ENCODE results near the gene MARCKSL1.
"Not testable (repeated sequence)": the region's sequence is repeated elsewhere in the genome, so short reads cannot be mapped to it uniquely, and the experiment has no call there.

The MARCKSL1 gene

DNA sequence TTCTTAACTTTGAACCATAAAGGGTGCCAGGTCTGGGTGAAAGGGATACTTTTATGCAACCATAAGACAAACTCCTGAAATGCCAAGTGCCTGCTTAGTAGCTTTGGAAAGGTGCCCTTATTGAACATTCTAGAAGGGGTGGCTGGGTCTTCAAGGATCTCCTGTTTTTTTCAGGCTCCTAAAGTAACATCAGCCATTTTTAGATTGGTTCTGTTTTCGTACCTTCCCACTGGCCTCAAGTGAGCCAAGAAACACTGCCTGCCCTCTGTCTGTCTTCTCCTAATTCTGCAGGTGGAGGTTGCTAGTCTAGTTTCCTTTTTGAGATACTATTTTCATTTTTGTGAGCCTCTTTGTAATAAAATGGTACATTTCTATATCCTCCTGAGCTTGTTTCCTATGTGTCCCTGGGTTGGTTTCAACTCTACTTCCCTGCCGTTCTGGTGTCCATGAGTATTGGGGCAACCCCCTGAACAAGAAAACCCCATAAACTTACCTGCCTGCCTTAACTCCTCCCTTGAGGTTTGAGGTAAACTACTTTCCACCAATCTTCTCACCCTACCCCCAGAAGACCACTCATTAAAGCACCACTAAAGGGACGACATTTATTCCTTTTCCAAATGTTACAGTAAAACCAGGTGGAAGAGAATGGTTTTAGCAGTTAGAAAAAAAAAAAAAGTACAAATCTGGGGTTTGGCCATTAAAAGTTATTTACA is 2.6 kb downstream of the MARCKSL1 start:
- no peak for DNase-seq (ENCODE audit: low read depth, low spot score)

GRCh38 chr1:32332290-32333079 is 3.5 kb downstream of the MARCKSL1 start:
- no peak for DNase-seq (ENCODE audit: low read depth, low spot score)

DNA sequence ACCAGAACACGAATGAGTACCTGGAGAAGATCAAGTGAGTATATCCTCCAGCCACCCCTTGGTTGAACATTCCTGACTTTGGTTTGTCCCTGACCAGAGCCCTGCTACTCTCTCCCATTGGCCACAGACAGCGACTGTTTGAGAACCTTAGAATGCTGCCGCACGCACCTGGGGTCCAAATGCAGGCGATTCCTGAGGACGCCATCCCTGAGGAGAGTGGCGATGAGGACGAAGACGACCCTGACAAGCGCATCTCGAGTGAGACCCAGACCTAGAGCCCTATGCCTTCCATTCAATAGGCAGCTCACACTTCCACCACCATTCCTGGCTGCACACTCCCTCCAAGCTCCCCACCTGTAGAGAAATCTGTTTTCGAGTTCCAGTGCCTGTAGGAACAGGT is 4.5 kb downstream of the MARCKSL1 start:
- no peak for DNase-seq (ENCODE audit: low read depth, low spot score)

DNA sequence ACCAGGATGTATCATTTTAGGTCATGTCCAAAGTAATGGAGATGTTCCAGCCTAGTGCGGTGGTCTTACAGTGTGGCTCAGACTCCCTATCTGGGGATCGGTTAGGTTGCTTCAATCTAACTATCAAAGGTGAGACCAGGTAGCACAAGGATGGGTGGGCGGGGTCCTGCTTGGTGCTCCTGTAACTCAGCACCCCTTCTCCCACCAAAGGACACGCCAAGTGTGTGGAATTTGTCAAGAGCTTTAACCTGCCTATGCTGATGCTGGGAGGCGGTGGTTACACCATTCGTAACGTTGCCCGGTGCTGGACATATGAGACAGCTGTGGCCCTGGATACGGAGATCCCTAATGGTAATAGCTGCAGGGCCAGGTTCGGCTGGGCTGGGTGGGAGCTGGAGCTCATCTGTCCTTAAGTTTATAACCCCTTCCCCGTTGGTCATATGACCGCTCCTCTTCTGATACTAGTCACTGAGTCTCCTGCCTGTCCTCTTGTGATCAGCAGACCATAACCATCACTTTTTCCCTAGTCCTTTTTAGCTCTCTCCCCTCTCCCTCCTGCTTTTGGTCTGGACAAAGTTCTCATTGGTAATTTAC is 5.4 kb downstream of the MARCKSL1 start:
- no peak for DNase-seq (ENCODE audit: low read depth, low spot score)

DNA sequence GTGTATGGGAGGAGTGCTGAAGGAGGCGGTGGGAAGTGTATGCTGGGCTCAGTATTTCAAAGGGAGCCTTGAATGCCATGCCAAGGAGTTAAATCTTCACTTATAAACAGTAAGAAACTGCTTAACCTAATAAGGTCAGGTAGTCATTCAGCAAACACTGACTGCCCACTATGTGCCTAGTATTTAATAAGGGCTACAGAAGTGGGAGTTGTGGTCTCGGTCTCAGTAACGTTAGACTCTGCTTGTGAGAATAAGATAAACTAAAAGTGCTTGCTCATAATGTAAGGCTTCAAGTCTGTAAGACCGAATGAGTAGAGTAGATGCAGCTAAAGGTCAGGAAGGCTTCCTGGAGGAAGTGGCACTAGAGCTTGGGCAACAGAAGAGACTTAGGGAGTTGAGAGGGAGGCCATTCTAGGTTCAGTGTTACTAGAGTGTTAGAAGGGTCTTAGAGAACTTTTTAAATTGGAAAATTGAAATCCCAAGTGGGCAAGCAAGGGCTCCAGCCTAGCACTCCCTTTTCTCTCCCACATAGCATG is 6.0 kb downstream of the MARCKSL1 start:
- no peak for DNase-seq (ENCODE audit: low read depth, low spot score)

DNA sequence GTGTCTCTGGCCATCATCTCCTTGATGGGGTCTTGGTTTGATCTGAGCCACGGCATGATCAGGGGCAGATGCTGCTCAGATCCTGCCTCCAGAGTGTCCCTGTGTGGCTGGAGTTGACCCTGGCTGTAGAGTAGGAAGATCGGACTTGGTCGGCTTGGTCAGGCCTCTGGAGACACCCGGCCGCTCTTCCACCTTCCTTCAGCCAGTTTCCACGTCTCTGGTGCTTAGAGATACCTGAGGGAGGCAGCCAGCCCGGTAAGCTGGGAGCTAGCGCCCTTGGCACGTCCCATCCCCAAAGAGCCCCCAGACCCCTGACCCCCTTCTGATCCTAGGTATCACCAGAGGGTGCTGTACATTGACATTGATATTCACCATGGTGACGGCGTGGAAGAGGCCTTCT is 8.8 kb downstream of the MARCKSL1 start:
- DNase-seq (ENCODE audit: low read depth, low spot score): no peak

GRCh38 chr1:32321712-32322291 is 14.2 kb downstream of the MARCKSL1 start:
- no peak for DNase-seq (ENCODE audit: low read depth, low spot score)

- no peak for DNase-seq (ENCODE audit: low read depth, low spot score)
Observed at GRCh38 chr1:32318127-32318869, 17.7 kb downstream of the MARCKSL1 start.

GRCh38 chr1:32316903-32317277 is 19.1 kb downstream of the MARCKSL1 start:
- DNase-seq (ENCODE audit: low read depth, low spot score): no peak

- no peak for DNase-seq (ENCODE audit: low read depth, low spot score)
Observed at GRCh38 chr1:32311709-32312393, 24.2 kb downstream of the MARCKSL1 start.

DNA sequence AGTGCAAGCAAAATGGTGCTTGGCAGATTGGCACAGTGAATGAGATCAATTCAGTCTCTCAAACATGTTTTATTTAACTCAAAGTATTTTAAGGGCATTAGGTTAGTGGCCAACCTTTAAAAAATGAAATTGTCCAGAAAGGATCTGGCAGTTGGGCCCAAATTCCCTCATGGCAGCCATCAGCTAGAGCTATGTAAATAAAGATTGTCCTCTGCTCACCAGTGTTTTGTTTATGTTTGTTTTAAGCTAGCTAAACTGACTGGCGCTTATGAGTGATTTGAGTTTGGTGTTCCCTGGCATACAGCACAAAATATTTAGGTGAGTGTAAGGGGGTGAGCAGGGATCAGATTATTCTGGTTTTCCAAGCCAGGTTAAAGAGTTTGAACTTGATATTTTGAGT is 26.1 kb downstream of the MARCKSL1 start:
- no peak for DNase-seq (ENCODE audit: low read depth, low spot score)

DNA sequence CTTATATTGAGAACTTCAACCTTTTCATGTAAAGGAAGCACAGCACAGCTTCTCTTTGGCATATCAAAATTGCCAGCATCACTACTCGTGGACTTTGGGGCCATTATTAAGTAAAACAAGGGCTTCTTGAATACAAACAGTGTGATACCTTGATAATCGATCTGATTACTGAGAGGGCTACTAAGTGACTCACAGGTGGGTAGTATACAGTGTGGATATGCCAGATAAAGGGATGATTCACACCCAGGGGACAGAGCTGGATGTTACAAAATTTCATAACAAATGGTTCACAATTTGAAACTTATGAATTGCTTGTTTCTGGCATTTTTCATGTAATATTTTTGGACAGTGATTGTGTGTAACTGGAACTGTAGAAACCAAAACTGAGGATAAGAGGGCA is 28.7 kb downstream of the MARCKSL1 start:
- no peak for DNase-seq (ENCODE audit: low read depth, low spot score)

DNA sequence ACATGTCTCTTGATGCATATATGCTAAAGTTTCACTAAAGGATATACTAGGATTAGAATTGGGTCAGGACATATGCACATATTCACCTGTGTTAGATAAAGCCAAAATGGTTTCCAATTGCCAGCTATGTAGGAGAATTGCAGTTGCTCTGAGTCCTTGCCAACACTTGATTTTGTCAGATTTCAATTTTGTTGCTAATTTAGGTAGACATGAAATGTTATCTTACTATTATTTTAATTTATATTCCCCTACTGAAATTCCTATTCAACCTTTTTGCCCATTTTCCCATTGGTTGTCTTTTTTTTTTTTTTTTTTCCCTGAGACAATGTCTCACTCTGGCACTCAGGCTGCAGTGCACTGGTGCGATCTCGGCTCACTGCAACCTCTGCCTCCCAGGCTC is 30.7 kb downstream of the MARCKSL1 start:
- DNase-seq (ENCODE audit: low read depth, low spot score): no peak

DNA sequence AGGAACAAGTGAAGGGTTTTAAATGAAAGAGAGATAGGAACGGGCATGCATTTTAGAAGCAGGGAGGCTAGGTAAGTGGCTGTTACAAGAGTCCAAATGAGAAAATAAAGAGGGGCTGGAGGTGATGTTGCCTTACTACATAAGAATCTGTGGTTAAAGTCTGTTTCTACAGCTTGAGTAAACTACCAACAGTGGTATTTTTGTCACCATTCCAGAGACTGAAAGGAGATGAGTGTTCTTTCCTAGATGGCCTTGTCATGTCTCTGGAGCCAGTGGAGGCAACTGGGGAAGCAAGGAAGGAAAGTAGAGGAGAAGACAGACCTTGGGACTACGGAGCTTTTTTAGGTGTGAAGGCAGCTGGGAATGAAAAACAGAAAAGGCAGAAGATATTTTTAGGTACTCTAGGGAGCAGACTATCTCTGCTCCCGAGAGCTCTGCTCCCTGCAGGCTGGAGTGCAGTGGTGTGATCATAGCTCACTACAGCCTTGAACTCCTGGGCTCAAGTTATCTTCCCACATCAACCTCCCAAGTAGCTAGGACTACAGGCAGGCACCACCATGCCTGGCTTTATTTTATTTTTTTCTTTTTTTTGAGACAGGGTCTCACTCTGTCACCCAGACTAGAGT is 31.9 kb downstream of the MARCKSL1 start:
- no peak for DNase-seq (ENCODE audit: low read depth, low spot score)

DNA sequence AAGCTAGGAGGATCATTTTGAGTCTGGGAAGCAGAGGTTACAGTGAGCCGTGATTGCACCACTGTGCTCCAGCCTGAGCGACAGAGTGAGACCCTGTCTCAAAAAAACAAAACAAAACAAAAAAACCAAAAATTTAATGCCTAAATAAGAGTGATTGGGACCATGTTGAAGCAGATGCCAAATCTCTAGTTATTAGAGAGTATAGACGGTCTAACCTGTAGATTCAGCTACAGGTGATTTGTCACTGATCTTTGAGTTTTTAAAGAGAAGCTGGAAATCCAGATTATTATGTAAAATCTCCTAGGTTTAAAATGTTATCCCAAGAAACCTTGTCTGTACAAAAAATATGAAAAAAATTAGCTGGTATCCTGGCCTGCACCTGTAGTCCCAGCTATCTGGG is 32.7 kb downstream of the MARCKSL1 start:
- no peak for DNase-seq (ENCODE audit: low read depth, low spot score)

GRCh38 chr1:32299327-32299726 is 36.7 kb downstream of the MARCKSL1 start:
- DNase-seq (ENCODE audit: low read depth, low spot score): no peak

- DNase-seq (ENCODE audit: low read depth, low spot score): not testable (repeated sequence)
Observed at GRCh38 chr1:32298211-32298610, 37.8 kb downstream of the MARCKSL1 start.

DNA sequence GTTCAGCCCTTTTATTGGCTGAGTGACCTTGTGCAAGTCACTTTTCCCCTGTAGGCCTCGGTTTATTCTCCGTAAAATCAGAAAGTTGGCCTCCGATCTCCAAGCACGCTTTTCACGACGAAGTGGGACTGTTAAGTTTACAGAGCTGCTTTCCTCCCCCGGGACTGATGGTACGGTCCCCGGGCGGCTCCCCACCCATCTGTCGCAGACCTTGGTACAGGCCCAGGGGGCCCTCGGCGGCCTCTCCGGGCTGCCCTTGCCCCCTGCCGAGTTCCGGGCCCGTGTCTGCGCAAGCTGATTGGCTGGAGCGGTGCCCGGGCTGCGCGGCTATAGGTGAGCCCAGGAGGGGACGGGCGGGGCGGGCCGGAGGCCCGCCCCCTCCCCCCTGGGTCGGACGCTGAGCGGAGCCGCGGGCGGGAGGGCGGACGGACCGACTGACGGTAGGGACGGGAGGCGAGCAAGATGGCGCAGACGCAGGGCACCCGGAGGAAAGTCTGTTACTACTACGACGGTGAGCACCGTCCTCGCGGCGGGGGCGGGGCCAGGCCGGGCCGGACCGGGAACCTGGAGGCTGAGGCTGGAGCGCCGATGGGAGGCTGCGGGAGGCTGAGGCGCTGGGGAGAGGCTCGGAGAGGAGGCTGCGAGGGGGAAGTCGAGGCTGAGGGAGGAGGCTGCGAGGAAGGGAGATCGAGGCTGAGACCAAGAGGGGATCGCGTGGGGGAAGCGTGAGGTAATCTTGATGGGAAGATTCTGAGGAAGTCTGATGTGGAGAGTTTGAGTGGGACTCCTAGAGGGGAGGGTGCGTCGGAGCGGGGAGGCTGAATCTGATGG is 44.1 kb downstream of the MARCKSL1 start, which contains the start of gene HDAC1:
Gene HDAC1 (plus strand): TSS at position 376 of the 831 bp plus-strand sequence. CDS start 87 bp downstream, at position 463.
- peak; percentile 60 for DNase-seq (ENCODE audit: low read depth, low spot score)

GRCh38 chr1:32291145-32291707 is 44.8 kb downstream of the MARCKSL1 start:
- no peak for DNase-seq (ENCODE audit: low read depth, low spot score)

All from smooth muscle cell of the brain vasculature (primary cell).